Lower leg skin (tissue), 3 donors: ENCODE measurements around the gene CAMTA1.

Experiments
- CTCF ChIP-seq, 3 donors: fragments of 450-650 bp; IDR thresholded peaks; one replicate each; pipeline ENCODE4 v1.5.1; 2016; ENCODE audit warnings: antibody characterized with exemption in 3 of 3, mild to moderate bottlenecking in 3 of 3, moderate library complexity in 2 of 3
- POLR2A ChIP-seq, 2 donors: fragments of 450-650 bp; IDR thresholded peaks; one replicate each; pipeline ENCODE4 v1.6.1; 2016 to 2017; ENCODE audit warnings: antibody characterized with exemption in 2 of 2, mild to moderate bottlenecking in 1 of 2, moderate library complexity in 1 of 2

- TF ChIP-seq CTCF (IDR thresholded peaks at IDR 0.05) (no peak), POLR2A (IDR thresholded peaks at IDR 0.05) (no peak)
These were observed 355.0 kb downstream of the CAMTA1 start for GRCh38 chr1:7140251-7140650.
